RWPE2 (cell line): Measurements from ENCODE around the gene TMPRSS6.

Source experiments
- ATAC-seq: fragments of 200-7000 bp; cut with Tn5 transposase; 3 replicates; pipeline ENCODE4 v1.9.1; 2021; ENCODE audit warnings: low read depth
- DNase-seq: peaks from one replicate; pipeline ENCODE4 v3.0.0-alpha.2; 2020; ENCODE audit warnings: low spot score
- H3K27ac ChIP-seq: fragments of 450-650 bp; 2 replicates; pipeline ENCODE4 v1.5.1; 2017; ENCODE audit warnings: mild to moderate bottlenecking; ENCODE audit not compliant: poor library complexity, severe bottlenecking
- H3K27me3 ChIP-seq: fragments of 250-450 bp; sonication (Bioruptor Pico); 2 replicates; pipeline ENCODE4 v1.5.1; 2021; ENCODE audit warnings: mild to moderate bottlenecking, moderate library complexity; ENCODE audit not compliant: insufficient read depth, poor library complexity, severe bottlenecking
- H3K36me3 ChIP-seq: fragments of 250-450 bp; sonication (Bioruptor Pico); 2 replicates; pipeline ENCODE4 v1.5.1; 2020; ENCODE audit warnings: low read depth, mild to moderate bottlenecking, moderate library complexity
- H3K4me1 ChIP-seq: fragments of 250-450 bp; sonication (Bioruptor Pico); 2 replicates; pipeline ENCODE4 v1.5.1; 2021; ENCODE audit warnings: mild to moderate bottlenecking, moderate library complexity; ENCODE audit not compliant: insufficient read depth, poor library complexity, severe bottlenecking
- H3K4me3 ChIP-seq: fragments of 250-450 bp; sonication (Bioruptor Pico); 2 replicates; pipeline ENCODE4 v1.5.1; 2021; ENCODE audit warnings: mild to moderate bottlenecking, moderate library complexity; ENCODE audit not compliant: severe bottlenecking
- H3K9me3 ChIP-seq: fragments of 250-450 bp; sonication (Bioruptor Pico); 2 replicates; pipeline ENCODE4 v1.5.1; 2021; ENCODE audit warnings: mild to moderate bottlenecking, moderate library complexity; ENCODE audit not compliant: severe bottlenecking
- TF ChIP-seq, protein P1 (sequence below): fragments of 450-650 bp; IDR thresholded peaks from one replicate; pipeline ENCODE4 v1.5.1; 2017; ENCODE audit warnings: mild to moderate bottlenecking, moderate library complexity; ENCODE audit not compliant: poor library complexity, severe bottlenecking

TMPRSS6 gene

DNA sequence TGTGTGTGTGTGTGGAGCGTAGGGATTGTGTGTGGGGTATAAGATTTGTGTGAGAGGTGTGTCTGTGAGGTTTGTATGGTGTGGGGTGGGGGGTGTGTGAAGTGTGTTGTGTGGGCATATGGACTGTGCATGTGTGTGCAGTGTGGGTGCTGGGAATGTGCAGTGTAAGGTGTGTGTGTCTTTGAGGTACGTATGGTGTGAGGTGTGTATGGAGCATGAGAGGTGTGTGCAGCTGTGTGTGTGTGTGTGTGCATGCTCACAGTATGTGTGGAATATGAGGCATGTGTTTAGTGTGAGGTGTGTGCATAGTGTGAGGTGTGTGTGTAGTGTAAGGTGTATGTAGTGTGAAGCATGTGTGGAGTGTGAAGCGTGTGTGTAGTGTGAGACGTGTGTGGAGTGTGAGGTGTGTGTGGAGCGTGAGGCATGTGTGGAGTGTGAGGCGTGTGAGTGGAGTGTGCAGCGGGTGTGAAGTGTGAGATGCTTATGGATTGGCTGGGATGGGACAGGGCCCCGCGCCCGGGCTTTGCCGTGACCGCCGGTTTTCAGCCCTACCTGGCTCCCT is 1.7 kb upstream of the TMPRSS6 start:
- H3K4me3 ChIP-seq = no peak overlapping the region
- peaks cover 3% of the 10 kb centered on the region for H3K27me3 ChIP-seq
- no peak overlapping the region for H3K27ac ChIP-seq
- H3K36me3 ChIP-seq = no peaks in the 10 kb centered on the region
- TF ChIP-seq, protein P1, sequence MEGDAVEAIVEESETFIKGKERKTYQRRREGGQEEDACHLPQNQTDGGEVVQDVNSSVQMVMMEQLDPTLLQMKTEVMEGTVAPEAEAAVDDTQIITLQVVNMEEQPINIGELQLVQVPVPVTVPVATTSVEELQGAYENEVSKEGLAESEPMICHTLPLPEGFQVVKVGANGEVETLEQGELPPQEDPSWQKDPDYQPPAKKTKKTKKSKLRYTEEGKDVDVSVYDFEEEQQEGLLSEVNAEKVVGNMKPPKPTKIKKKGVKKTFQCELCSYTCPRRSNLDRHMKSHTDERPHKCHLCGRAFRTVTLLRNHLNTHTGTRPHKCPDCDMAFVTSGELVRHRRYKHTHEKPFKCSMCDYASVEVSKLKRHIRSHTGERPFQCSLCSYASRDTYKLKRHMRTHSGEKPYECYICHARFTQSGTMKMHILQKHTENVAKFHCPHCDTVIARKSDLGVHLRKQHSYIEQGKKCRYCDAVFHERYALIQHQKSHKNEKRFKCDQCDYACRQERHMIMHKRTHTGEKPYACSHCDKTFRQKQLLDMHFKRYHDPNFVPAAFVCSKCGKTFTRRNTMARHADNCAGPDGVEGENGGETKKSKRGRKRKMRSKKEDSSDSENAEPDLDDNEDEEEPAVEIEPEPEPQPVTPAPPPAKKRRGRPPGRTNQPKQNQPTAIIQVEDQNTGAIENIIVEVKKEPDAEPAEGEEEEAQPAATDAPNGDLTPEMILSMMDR = no peak
- H3K9me3 ChIP-seq = no peaks in the 10 kb centered on the region
- no peak for ATAC-seq
- no peak for DNase-seq
- H3K4me1 ChIP-seq = no peaks in the 10 kb centered on the region

DNA sequence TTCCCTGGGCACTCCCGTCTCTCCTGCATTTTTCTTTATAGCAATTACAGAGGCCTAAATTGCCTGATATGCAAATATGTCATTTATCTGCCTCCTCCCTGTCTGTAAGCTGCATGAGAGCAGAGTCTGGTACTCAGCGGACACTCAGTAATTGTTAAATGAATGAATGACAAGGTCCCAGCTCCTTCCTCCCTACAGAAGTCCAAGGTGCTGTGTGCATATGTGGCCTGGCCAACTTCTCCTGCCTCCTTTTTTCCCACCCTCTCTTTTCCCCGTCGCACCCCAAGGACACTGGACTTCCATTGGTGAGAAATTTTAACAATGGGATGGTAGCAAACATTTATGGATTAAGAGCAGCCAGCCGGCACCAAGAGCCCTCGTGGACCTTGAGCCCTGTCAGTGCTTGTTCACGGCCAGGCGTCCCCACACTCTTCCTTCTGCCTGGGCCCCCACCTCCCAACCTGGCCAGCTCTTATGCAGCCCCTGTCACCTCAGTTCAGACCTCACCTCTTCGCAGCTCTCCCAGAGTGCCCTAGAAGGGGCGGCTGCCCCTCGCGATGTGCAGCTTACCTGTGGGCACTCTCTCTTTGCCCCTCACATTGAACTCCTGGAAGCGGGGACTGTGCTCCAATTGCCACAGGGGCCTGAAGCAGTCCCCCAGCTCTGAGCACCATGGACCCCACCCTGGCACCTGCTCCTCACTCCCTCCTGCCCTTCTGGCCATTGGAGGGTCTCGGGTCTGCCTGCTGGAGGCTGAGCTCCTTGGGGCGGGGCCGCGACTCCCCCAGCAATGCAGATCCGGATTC is 1.5 kb downstream of the TMPRSS6 start:
- no peak overlapping the region for H3K27ac ChIP-seq
- H3K9me3 ChIP-seq = no peaks in the 10 kb centered on the region
- ATAC-seq (no peak), DNase-seq (no peak)
- no peaks in the 10 kb centered on the region for H3K36me3 ChIP-seq
- no peaks in the 10 kb centered on the region for H3K27me3 ChIP-seq
- H3K4me1 ChIP-seq = no peaks in the 10 kb centered on the region
- TF ChIP-seq, protein P1 = no peak
- no peak overlapping the region for H3K4me3 ChIP-seq

DNA sequence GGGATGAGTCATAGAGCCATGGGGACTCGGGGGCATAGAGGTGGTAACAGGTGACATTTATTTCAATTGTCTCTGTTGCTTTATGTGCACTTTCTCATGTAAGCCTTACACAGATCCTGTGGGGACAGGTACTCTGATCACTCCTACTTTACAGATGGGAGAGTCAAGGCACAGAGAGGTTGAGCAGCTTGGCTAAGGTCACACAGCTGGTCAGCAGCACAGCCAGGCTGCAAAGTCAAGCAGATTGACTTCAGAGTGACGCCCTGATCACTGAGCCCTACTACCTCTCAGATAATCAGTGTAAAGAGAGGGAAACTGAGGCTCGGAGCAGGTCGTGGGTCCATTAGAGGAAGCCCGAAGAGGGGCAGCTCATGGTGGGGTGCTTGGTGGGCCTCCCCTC is 3.5 kb downstream of the TMPRSS6 start:
- TF ChIP-seq, protein P1 = no peak

DNA sequence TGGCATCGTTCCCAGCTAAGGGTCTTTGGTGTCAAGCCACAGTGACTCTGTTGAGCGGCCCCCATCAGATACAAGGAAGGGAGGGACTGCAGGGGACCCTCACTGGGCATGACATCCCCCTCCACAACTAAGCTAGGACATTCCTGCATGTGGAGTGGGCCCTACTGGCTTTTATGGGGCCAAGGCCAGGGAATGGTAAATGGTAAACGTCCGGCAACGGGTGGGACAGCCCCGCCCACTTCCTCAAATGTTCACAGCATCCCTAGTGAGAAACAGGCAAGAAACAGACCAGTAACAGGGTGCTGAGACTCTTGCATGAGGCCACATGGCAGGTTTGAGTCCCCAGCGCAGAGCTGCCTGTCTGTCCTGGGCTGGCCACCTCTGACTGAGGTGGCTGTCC is 4.4 kb downstream of the TMPRSS6 start:
- DNase-seq (no peak), ATAC-seq (no peak)
- Histone ChIP-seq H3K4me3 (no peak overlapping the region), H3K27ac (no peak overlapping the region), H3K36me3 (no peaks in the 10 kb centered on the region), H3K4me1 (no peaks in the 10 kb centered on the region), H3K9me3 (no peaks in the 10 kb centered on the region), H3K27me3 (no peaks in the 10 kb centered on the region)
- TF ChIP-seq, protein P1 = no peak

More for the DNA sequence above, 3.5 kb downstream of the TMPRSS6 start:
- no peak for DNase-seq
- no peak for ATAC-seq
- Histone ChIP-seq H3K27ac (no peak overlapping the region), H3K27me3 (no peaks in the 10 kb centered on the region), H3K36me3 (no peaks in the 10 kb centered on the region), H3K4me3 (no peak overlapping the region), H3K4me1 (no peaks in the 10 kb centered on the region), H3K9me3 (no peaks in the 10 kb centered on the region)
